ENCODE data around the gene CBLB.
A peak's percentile ranks its signal among the peaks of the same experiment; 100 is the strongest.

DNA sequence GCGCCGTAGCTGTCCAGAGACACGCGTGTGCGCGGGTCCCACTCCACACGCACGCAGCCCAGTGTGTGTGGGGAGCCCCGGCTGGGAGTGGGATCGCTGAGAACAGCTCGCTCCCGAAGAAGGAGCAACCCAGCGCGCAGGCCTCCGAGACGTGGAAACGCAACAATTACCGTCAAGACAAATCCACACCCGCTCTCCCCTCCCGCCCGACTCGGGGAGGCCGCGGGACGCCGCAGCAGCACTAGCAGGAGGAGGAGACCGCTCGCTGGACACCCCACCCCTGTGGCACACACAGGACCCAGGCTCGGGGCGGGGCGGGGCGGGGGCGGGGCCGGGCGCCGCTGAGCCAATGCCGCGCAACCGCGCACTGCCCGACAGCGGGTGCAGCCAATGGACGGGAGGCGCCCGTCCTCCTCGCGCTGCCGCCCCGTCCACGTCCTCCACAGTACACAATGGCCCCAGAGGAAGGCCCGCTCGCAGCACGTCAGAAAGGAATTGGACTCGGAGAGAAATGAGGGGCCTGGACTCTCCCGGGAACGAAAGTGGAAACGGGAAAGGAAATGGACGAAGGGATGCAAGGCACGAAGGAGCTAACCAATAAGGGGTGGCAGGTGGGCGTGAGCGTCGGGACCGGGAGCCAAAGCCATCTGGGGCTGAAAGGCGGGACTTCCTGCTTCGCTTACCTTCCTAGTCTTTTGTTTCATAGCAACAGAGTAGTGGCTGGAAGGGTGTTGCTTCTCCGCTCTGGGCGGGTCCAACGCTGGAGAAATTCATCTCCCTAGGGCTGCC lies at the start of gene CBLB:
- TF ChIP-seq CTCF (IDR thresholded peaks at IDR 0.05 in 8 of 11, conservative IDR thresholded peaks at IDR 0.05 in 3 of 11), result peak in 2 of 11 experiments; percentile 34 to 43
- peak in 2 of 3 donors; percentile 79 to 82 for TF ChIP-seq POLR2A (IDR thresholded peaks at IDR 0.05)
- peak; percentile 97 to 99 (median 97) for TF ChIP-seq POLR2AphosphoS5 (IDR thresholded peaks at IDR 0.05)
